Measurements from ENCODE around the gene CMTM5. TPM values are rescaled to one million over a fixed set of nuclear protein-coding genes. Genes with fewer than 3 reads are reported as not detected.
A peak's percentile ranks its signal among the peaks of the same experiment; 100 is the strongest.
"Not testable (repeated sequence)": the region's sequence is repeated elsewhere in the genome, so short reads cannot be mapped to it uniquely, and the experiment has no call there.

CMTM5 gene
- total RNA-seq, 1 donor from 2014 or later = 0.92 TPM

DNA sequence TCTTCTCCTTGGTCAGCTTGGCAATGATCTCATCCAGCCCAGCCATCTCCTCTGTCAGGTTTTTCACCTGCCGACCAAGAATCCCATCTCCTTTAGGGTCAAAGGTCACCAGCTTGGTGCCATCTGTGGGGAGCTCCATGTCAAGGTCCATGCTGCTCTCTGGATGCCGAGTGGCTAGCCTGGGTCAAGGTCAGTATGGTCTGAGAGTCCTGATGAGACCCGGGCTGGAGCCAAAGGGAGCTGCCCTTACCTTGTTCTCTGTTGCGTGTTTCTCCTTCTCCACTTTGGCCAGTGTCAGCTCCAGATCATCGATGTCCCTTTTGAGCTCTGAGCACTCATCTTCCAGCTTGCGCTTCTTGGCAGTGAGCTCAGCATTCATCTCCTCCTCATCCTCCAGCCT is 46.8 kb downstream of the CMTM5 start:
- ATAC-seq (no peak), DNase-seq (ENCODE audit: missing footprints) (no peak)
- intact Hi-C loops (cut with DNase I) = no loop called here

DNA sequence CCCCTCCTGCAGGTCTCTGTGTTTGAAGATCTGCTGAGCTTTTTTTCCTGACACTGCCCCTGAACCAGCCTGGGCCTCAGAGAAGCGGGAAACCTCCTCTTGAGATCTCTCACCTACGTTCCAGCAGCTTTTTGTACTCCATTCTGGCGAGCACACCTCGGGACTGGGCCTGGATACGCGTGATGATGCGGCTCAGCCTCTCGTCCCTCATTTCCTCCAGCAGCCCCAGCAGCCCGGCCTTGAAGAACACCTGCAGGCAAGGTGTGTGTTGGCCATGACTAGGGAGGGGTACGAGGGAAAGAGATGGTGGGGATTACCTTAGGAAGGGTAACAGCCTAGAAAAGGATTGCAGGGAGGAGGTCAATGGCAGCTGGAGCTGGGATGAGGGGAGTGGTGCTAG is 48.3 kb downstream of the CMTM5 start:
- ATAC-seq (no peak), DNase-seq (ENCODE audit: missing footprints) (no peak)
- intact Hi-C loops (cut with DNase I) = no loop called here

DNA sequence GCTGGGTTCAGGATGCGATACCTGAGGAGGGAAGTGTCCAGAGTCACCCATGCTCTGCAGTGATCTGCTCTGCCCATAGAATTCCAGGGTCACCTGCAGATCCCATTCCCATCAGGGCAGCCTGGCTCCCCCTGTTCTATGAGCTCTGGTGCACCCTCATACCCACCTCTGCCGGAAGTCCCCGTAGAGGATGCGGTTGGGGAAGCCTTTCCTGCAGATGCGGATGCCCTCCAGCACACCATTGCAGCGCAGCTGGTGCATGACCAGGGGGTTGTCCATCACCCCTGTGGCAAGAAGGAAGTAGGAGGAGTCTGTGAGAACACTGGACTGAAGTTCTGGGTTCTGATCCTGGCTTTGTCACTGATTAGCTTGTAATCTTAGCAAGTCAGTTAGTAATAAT is 49.0 kb downstream of the CMTM5 start:
- intact Hi-C loops (cut with DNase I); DNase-seq (ENCODE audit: missing footprints); ATAC-seq: not testable (repeated sequence)

DNA sequence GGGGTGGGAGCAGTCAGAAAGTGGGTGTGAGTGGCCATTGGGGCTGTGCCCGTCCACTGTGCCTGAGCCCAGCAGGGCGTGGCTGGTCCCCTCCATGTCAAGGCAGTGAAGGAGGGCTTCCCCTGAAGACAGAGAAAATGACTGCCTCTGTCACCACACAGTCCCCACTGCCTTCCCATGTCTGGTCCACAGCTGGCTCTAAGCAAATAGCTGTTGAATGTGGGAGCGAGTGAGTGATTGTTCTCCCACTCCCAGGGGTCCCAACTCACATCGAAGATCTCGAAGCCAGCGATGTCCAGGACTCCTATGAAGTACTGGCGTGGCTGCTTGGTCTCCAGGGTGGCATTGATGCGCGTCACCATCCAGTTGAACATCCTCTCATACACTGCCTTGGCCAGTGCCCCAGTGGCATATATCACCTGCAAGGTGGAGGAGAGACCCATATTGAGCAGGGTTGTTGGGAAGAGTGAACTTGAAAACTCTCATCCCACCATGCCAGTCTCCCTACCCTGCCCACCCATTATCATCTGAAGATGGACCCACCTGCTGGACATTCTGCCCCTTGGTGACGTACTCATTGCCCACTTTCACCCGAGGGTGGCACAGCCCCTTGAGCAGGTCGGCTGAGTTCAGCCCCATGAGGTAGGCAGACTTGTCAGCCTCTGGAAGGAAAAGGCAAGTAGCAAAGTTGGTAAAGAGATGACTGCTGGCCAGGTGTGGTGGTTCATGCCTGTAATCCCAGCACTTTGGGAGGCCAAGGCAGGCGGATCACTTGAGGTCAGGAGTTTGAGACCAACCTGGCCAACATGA is 52.0 kb downstream of the CMTM5 start:
- peak; percentile 6 for ATAC-seq
- no peak for DNase-seq (ENCODE audit: missing footprints)
- intact Hi-C loops (cut with DNase I) = no loop called here

Small RNA genes within 50 kb of the gene (microRNA-seq; reads per million reads assigned to microRNA genes)
- gene MIR208A (3,107 reads per million, percentile 89 among the genes with 10 or more reads in this experiment), gene MIR208B (43,041 reads per million, percentile 98 among the genes with 10 or more reads in this experiment)

Other genes with a start within 250 kb of the CMTM5 start
- gene SLC7A8, start 193.4 kb upstream of the CMTM5 start, total RNA-seq = 11.5 TPM
- gene RNF212B, start 139.1 kb upstream of the CMTM5 start, total RNA-seq = not detected
- 8.0 TPM for gene HOMEZ, start 90.9 kb upstream of the CMTM5 start, total RNA-seq
- gene PPP1R3E, start 74.2 kb upstream of the CMTM5 start, total RNA-seq = 7.9 TPM
- gene BCL2L2, start 70.2 kb upstream of the CMTM5 start, total RNA-seq = 35.4 TPM
- gene PABPN1, start 55.6 kb upstream of the CMTM5 start, total RNA-seq = 73.7 TPM
- gene SLC22A17, start 24.2 kb upstream of the CMTM5 start, total RNA-seq = 10.1 TPM
- 4.0 TPM for gene EFS, start 11.9 kb upstream of the CMTM5 start, total RNA-seq
- not detected for gene IL25, start 4.2 kb upstream of the CMTM5 start, total RNA-seq
- 3,910 TPM for gene MYH6, start 31.2 kb downstream of the CMTM5 start, total RNA-seq
- 11,833 TPM for gene MYH7, start 58.6 kb downstream of the CMTM5 start, total RNA-seq
- 19.8 TPM for gene NGDN, start 92.7 kb downstream of the CMTM5 start, total RNA-seq
- 0.60 TPM for gene ZFHX2, start 174.7 kb downstream of the CMTM5 start, total RNA-seq
- gene THTPA, start 179.2 kb downstream of the CMTM5 start, total RNA-seq = 16.0 TPM
- 15.5 TPM for gene AP1G2, start 190.7 kb downstream of the CMTM5 start, total RNA-seq
- 0.24 TPM for gene JPH4, start 201.7 kb downstream of the CMTM5 start, total RNA-seq

All from Right ventricle myocardium inferior (tissue), 1 donor.